ENCODE data around the gene CCNK.

The CCNK gene

DNA sequence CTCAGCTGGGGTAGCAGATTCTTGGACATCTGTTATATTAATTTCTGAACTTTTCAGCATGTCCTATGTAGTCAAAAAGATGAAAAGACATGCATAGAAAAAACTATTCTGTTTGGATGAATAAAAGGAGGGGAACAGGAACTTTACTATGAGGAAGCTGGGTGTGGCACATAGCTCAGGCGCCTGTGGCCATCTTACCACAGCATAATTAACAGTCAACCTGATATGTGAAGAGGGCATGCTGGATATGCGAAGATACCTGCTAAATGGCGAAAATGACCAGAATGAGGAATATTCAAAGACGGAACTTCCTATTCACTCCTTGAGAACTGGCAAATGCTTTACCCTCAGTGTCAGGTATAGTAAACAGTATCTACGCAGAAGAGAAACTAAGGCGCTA is 19.0 kb upstream of the CCNK start:
- in situ Hi-C loops (cut with HindIII; ENCODE audit: low sequenced_read_pairs), result no loop called here

DNA sequence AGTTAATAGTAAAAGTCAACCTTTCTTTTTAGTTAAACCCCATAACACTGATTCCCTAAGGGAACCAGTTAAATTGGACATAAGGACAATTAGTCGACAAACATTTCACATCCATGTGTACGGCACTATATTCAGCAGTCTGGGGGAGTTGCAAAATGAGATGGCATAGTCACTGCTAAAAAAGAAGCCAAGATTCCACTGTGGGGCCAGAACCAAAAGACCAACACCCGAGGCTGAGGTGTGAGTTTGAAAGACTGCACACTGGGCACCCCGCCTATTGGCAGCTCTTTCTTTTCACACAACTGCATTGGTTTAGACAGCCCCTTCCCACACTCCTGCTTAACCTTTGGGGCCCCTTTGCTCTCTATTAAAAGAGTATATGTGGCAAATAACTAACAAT is 17.2 kb upstream of the CCNK start:
- TF ChIP-seq, protein P1, sequence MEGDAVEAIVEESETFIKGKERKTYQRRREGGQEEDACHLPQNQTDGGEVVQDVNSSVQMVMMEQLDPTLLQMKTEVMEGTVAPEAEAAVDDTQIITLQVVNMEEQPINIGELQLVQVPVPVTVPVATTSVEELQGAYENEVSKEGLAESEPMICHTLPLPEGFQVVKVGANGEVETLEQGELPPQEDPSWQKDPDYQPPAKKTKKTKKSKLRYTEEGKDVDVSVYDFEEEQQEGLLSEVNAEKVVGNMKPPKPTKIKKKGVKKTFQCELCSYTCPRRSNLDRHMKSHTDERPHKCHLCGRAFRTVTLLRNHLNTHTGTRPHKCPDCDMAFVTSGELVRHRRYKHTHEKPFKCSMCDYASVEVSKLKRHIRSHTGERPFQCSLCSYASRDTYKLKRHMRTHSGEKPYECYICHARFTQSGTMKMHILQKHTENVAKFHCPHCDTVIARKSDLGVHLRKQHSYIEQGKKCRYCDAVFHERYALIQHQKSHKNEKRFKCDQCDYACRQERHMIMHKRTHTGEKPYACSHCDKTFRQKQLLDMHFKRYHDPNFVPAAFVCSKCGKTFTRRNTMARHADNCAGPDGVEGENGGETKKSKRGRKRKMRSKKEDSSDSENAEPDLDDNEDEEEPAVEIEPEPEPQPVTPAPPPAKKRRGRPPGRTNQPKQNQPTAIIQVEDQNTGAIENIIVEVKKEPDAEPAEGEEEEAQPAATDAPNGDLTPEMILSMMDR (IDR thresholded peaks at IDR 0.05; ENCODE audit: low read depth, low read length, missing control alignments), result no peak
- in situ Hi-C loops (cut with HindIII; ENCODE audit: low sequenced_read_pairs), result no loop called here
- DNase-seq (ENCODE audit: low read depth), result no peak
- no peak overlapping the region for H3K4me3 ChIP-seq (ENCODE audit: low read depth, low read length)

More for the DNA sequence above, 19.0 kb upstream of the CCNK start:
- no peak for DNase-seq (ENCODE audit: low read depth)
- H3K4me3 ChIP-seq (ENCODE audit: low read depth, low read length), result no peak overlapping the region
- TF ChIP-seq, protein P1 (IDR thresholded peaks at IDR 0.05; ENCODE audit: low read depth, low read length, missing control alignments), result no peak

DNA sequence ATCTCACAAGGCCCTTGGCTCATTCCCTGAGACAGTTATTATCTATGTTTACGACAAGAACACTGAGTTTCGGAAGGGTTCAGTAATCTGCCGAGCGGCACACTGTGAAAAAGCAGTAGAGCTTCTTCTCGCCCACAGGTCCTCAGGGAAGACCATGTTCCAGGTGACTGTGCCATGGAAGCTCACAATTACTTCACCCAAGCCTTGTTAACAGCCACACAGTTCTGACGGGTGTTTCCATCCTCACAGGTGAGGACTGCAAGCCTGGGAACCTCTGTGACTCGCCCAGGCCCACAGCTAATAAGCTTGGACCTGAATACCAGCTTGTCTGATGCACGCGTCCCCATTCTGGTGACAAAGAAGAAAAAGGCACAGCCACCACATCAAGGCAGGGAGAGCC is 15.9 kb upstream of the CCNK start:
- no peak overlapping the region for H3K4me3 ChIP-seq (ENCODE audit: low read depth, low read length)
- no peak for DNase-seq (ENCODE audit: low read depth)
- in situ Hi-C loops (cut with HindIII; ENCODE audit: low sequenced_read_pairs), result no loop called here
- TF ChIP-seq, protein P1 (IDR thresholded peaks at IDR 0.05; ENCODE audit: low read depth, low read length, missing control alignments), result no peak

DNA sequence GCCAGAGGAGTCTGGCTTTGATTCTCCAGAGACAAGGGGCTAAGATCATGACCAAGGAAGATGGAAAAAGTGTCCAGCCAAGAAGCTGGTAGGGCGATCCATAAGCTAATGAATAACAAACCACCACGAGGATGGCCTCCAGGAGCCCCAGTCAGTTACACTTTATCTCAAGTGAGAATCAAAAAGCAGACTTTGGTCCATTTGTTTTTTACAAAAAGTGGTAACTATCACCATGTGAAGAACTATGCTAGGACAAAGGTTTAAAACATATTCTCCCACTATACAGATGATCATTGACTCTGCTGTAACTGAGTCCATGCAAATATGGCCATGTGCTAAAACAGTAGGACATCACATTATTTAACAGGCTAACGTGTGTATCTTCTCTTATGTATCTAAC is 14.5 kb upstream of the CCNK start:
- TF ChIP-seq, protein P1 (IDR thresholded peaks at IDR 0.05; ENCODE audit: low read depth, low read length, missing control alignments), result no peak
- DNase-seq (ENCODE audit: low read depth), result no peak
- no peak overlapping the region for H3K4me3 ChIP-seq (ENCODE audit: low read depth, low read length)
- in situ Hi-C loops (cut with HindIII; ENCODE audit: low sequenced_read_pairs), result no loop called here

DNA sequence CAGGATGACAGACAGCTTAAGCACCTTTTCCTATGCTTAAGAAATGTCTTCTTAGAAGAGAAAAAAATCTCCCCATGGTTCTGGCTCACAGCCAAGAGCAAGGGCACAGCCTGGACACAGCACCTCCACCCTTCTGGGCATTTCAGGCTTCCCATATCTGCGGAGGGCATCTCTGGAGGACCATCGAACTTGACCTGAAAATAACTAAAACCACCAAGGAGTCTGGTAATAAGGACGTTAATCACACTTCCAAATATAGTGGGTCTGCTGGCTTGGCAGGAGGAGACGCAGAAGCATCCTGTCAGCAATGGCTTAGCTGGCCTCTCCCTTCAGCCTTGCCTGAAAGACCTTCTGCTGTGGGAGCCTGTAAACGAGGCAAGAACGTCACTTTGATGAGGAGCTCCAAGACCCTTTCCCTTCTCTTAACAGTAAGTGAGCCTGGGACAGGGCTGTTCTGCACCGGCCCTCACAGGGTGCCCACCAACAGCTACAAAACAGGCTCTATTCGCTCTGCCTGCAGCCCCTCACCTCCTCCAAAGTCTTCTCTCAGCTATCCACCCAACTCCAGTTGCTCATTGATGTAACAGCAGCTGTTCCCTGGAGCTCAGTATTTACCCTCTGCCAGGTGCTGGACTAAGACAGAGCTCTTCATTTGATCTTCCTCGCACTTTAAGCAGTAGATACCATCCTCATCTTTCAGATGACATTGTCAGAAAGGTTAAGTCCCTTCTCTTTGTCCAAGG is 13.7 kb upstream of the CCNK start:
- TF ChIP-seq, protein P1 (IDR thresholded peaks at IDR 0.05; ENCODE audit: low read depth, low read length, missing control alignments), result no peak
- no peak for DNase-seq (ENCODE audit: low read depth)
- no peak overlapping the region for H3K4me3 ChIP-seq (ENCODE audit: low read depth, low read length)
- in situ Hi-C loops (cut with HindIII; ENCODE audit: low sequenced_read_pairs), result no loop called here

DNA sequence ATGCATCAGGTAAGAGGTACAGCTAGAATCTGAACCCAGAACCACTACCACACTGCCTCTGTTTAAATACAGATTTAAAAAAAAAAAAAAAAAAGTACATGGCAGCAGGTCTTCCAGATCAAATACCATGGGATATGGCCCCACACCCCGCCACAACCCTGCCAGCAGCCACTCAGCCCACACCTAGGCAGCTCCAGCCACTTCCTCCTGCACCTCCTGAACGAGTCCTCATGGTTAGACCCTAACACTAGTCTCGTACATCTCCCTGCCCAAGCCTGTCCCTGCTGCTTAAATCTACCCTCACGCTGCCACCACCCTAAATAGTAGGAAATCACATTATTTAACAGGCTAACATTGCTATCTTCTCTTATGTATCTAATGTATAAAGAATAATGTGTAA is 13.1 kb upstream of the CCNK start:
- H3K4me3 ChIP-seq (ENCODE audit: low read depth, low read length), result no peak overlapping the region
- in situ Hi-C loops (cut with HindIII; ENCODE audit: low sequenced_read_pairs), result no loop called here
- DNase-seq (ENCODE audit: low read depth), result no peak
- TF ChIP-seq, protein P1 (IDR thresholded peaks at IDR 0.05; ENCODE audit: low read depth, low read length, missing control alignments), result no peak
